BJ (cell line): Measurements from ENCODE around the gene SEH1L. TPM values are rescaled to one million over a fixed set of nuclear protein-coding genes. Genes with fewer than 3 reads are reported as not detected.

Experiments
- CTCF ChIA-PET: fragments of 350-600 bp; formaldehyde crosslinking; extraction: SDS; loops from one replicate; lab custom pipeline; 2021; ENCODE audit warnings: antibody characterized with exemption, inconsistent platforms; lab: Yijun Ruan, JAX
- POLR2A ChIA-PET: fragments of 300-600 bp; sonication (Branson Sonifier 250); formaldehyde crosslinking; extraction: SDS; loops from one replicate; lab custom pipeline; 2021; ENCODE audit warnings: antibody characterized with exemption; lab: Charles Lee
- DNase-seq: peaks from one replicate; pipeline ENCODE4 v3.0.0-alpha.2; 2011; ENCODE audit warnings: low read depth
- H3K27me3 ChIP-seq: 2 replicates; pipeline ENCODE4 v1.6.0; 2011; ENCODE audit warnings: low read length; ENCODE audit not compliant: control insufficient read depth, insufficient read depth
- H3K36me3 ChIP-seq: 2 replicates; pipeline ENCODE4 v1.5.1; 2011; ENCODE audit warnings: low read length; ENCODE audit not compliant: control insufficient read depth, insufficient read depth
- H3K4me3 ChIP-seq: 2 replicates; pipeline ENCODE4 v1.5.1; 2011; ENCODE audit warnings: low read depth, mild to moderate bottlenecking, control low read depth, low read length
- polyA plus RNA-seq: library from polyadenylated mRNA; depleted of rRNA; stranded (reverse); fragments of >200 nt; gene quantifications from 2 replicates; pipeline ENCODE4 v1.2.3, GENCODE V29; 2011
- TF ChIP-seq, protein P1 (sequence below): IDR thresholded peaks from 2 replicates; pipeline ENCODE4 v1.5.1; 2011; ENCODE audit warnings: low read depth, mild to moderate bottlenecking, control low read depth, inconsistent platforms, low read length, moderate library complexity; ENCODE audit not compliant: insufficient read depth

The SEH1L gene
- polyA plus RNA-seq, 1 experiment, result 32.3 TPM

DNA sequence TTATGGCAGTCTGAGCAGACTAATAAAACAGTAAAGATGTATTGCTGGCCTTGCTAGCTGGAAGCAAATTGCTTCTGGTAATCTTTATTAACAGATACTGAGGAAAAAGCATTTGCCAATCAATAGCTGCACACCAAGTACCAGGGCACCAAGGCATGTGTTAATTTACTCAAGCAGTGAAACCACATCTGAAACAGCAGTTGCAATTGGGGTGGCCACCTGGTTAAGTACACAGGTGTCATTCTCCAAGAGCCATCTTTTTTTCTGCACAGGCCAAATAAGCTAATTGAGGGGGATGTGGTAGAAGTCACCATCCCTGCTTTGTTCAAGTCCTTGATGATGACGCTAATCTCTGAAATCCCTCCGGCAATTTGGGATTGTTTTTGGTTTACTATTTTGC lies 8.6 kb upstream of the SEH1L start:
- Histone ChIP-seq H3K36me3 (no peaks in the 10 kb centered on the region), H3K27me3 (no peaks in the 10 kb centered on the region), H3K4me3 (no peak overlapping the region)
- no peak for DNase-seq
- POLR2A ChIA-PET, result no interaction called here
- TF ChIP-seq, protein P1, sequence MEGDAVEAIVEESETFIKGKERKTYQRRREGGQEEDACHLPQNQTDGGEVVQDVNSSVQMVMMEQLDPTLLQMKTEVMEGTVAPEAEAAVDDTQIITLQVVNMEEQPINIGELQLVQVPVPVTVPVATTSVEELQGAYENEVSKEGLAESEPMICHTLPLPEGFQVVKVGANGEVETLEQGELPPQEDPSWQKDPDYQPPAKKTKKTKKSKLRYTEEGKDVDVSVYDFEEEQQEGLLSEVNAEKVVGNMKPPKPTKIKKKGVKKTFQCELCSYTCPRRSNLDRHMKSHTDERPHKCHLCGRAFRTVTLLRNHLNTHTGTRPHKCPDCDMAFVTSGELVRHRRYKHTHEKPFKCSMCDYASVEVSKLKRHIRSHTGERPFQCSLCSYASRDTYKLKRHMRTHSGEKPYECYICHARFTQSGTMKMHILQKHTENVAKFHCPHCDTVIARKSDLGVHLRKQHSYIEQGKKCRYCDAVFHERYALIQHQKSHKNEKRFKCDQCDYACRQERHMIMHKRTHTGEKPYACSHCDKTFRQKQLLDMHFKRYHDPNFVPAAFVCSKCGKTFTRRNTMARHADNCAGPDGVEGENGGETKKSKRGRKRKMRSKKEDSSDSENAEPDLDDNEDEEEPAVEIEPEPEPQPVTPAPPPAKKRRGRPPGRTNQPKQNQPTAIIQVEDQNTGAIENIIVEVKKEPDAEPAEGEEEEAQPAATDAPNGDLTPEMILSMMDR, result no peak
- CTCF ChIA-PET, result interaction anchor here (1.1 to 1.2 kb wide), 2 partner anchors 10 to 13 kb away, joined by 3 read pairs; no protein-coding TSS in a partner anchor

DNA sequence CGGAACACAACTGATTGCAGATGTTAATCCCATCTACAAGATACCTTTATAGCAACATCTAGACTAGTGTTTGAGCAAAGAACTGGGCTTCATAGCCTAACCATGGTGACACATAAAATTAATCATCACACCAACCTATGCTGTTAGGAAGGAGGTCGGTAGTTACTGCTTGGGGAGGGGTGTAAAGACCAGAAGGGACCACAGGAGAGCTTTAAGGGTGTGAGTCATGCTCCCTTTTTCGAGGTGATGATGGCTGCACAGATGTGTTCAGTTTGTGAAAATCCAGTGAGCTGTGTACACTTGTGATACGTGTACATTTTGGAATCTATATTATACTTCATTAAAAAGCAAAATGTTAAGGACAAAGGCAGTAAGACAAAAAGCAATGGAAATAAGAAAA lies 4.6 kb upstream of the SEH1L start:
- TF ChIP-seq, protein P1, result no peak
- Histone ChIP-seq H3K4me3 (no peak overlapping the region), H3K27me3 (no peaks in the 10 kb centered on the region), H3K36me3 (no peaks in the 10 kb centered on the region)
- ChIA-PET CTCF (interaction anchor here (1.2 to 4.7 kb wide), 4 partner anchors 8 to 552 kb away, joined by 3 to 40 read pairs (median 15); no protein-coding TSS in a partner anchor), POLR2A (no interaction called here)
- no peak for DNase-seq

DNA sequence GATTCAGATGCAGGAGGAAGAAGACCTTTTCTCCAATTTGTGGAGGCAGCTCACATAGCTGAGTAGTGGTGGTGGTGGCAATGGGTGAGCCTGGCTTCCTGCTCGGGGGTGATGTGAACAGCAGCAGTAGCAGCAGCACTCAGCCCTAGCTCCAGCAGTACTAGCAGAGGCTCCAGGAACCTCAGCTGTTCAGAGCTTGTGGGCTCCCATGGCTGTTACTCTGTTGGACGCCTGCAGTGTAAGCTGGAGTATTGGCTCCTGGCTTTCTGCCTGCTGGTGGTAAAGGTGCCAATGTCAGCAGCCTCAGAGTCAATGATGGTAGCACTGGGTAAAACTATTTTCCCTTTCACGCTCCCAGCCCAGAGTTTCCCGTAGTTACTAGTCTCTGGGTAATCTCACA lies 3.1 kb upstream of the SEH1L start:
- CTCF ChIA-PET, result interaction anchor here (1.0 to 4.7 kb wide), 6 partner anchors 10 to 217 kb away, joined by 3 to 40 read pairs (median 9); no protein-coding TSS in a partner anchor
- no peak for DNase-seq

DNA sequence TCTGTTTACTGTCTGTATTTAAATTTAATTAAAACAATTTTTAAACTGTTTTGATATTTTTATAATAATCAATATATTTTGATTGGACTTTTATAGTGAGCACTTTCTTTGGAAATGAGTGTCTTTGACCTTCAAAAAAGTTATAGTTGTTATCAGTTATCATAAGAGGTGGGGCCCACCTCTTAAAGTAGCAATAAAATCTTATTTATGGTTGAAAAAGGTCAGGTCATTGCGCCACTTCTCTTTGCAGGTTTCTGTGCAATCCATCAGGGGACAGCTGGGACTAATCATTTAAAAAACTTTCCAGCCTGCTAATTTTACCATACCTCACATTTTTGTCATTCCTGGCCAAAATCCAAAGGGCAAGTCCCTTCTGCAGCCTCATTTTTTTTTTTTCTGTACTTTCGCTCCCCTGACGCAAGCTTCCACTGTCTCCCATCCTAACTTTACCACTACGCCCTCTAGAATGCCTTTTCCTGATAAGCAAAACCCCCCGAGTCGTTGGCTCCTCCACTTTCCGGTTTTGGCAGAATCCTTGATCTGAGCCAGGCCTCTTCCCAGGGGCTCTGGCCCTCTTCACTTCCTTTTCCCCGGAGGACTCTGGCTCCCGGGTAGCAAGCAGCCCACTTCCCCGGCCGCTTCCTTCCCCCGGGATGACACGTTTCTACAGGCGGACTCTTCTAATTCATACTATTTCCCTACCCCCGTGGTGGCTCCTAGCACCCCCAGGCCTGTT lies 1.1 kb upstream of the SEH1L start:
- TF ChIP-seq, protein P1, result peak; percentile 37; the same call in 1 of the 2 replicates
- ChIA-PET CTCF (interaction anchor here (4.7 kb wide), 1 partner anchor 12 kb away, joined by 40 read pairs; no protein-coding TSS in a partner anchor), POLR2A (interaction anchor here (0.5 to 0.7 kb wide), 3 partner anchors 53 to 992 kb away, joined by 3 to 5 read pairs (median 4); no protein-coding TSS in a partner anchor)
- DNase-seq, result peak; percentile 84
- Histone ChIP-seq H3K36me3 (no peaks in the 10 kb centered on the region), H3K4me3 (peak overlapping the region; percentile 85), H3K27me3 (no peaks in the 10 kb centered on the region)

More for the DNA sequence above, 3.1 kb upstream of the SEH1L start:
- no peaks in the 10 kb centered on the region for H3K36me3 ChIP-seq
- TF ChIP-seq, protein P1, result no peak
- POLR2A ChIA-PET, result no interaction called here
- H3K27me3 ChIP-seq, result no peaks in the 10 kb centered on the region
- no peak overlapping the region for H3K4me3 ChIP-seq

DNA sequence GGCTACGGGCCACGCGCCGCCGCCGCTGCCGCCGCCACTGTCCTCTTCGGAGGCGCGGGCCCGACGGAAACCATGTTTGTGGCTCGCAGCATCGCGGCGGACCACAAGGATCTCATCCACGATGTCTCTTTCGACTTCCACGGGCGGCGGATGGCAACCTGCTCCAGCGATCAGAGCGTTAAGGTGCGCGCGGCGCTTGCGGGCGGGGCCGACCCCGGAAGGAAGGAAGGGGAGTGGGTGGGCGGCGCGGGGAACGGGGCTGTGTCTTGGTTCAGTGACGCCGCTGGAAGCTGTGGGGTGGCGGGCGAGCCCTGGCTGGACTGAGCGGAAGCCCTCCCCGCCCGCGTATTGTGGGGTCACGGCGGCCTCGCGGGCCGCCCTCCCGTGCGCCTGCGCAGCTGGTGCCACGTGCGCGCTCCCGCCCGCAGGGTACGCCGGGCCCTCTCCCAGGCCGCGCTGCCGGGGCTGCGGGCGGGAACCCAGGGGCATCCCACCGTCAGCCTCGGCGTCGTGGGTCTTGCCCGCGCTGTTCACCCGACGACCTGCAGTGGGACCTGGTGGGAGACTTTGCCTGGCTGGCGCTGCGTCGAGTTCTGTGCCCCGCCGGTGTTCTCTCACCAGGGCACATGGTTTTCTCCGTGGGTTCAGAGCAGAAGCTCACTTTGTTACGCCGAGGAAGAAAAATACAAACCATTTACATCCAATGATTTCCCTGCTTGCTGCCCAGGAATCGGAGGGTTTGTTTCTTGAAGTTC lies 416 bp downstream of the SEH1L start:
- DNase-seq, result peak; percentile 52
- Histone ChIP-seq H3K27me3 (no peaks in the 10 kb centered on the region), H3K36me3 (no peaks in the 10 kb centered on the region), H3K4me3 (peak overlapping the region; percentile 69)
- ChIA-PET POLR2A (interaction anchor here (0.6 kb wide), 1 partner anchor 564 kb away, joined by 3 read pairs; no protein-coding TSS in a partner anchor), CTCF (no interaction called here)
- TF ChIP-seq, protein P1, result no peak
